ENCODE results near the gene HDAC5.

HDAC5 gene

GRCh38 chr17:44082256-44082927 is 41.0 kb downstream of the HDAC5 start:
- no peak for TF ChIP-seq CTCF (IDR thresholded peaks at IDR 0.05; ENCODE audit: extremely low read depth, missing control alignments)
- no peak for DNase-seq (ENCODE audit: low spot score)

- DNase-seq (ENCODE audit: low spot score), result no peak
- no peak for TF ChIP-seq CTCF (IDR thresholded peaks at IDR 0.05; ENCODE audit: extremely low read depth, missing control alignments)
These were observed 41.8 kb downstream of the HDAC5 start for GRCh38 chr17:44081681-44082080.

- no peak for TF ChIP-seq CTCF (IDR thresholded peaks at IDR 0.05; ENCODE audit: extremely low read depth, missing control alignments)
- DNase-seq (ENCODE audit: low spot score), result no peak
These were observed 43.3 kb downstream of the HDAC5 start for GRCh38 chr17:44079877-44080821.

DNA sequence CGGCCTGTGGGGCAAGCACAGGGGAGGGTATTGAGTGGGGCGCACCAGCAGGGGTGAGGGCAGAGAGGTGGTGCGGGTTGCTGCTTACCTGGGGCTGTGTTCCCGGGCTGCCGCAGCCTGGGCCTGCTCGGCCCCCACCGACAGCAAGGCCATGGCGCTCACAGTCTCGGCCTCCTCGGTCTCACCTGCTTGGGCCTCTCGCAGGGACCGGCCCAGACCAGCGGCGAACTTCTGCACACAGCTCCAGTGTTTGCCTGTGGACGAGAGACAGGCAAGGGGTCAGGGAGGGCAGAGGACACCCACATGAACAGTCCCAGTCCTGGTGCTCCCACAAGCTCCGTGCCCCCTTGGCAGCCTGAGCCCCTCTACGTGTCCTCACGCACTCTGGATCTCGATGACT is 45.0 kb downstream of the HDAC5 start:
- no peak for DNase-seq (ENCODE audit: low spot score)
- no peak for TF ChIP-seq CTCF (IDR thresholded peaks at IDR 0.05; ENCODE audit: extremely low read depth, missing control alignments)

- no peak for TF ChIP-seq CTCF (IDR thresholded peaks at IDR 0.05; ENCODE audit: extremely low read depth, missing control alignments)
- no peak for DNase-seq (ENCODE audit: low spot score)
These were observed 45.9 kb downstream of the HDAC5 start for GRCh38 chr17:44077595-44077909.

GRCh38 chr17:44076716-44077594 is 46.5 kb downstream of the HDAC5 start:
- no peak for TF ChIP-seq CTCF (IDR thresholded peaks at IDR 0.05; ENCODE audit: extremely low read depth, missing control alignments)
- no peak for DNase-seq (ENCODE audit: low spot score)
